Measurements from ENCODE around the gene SHB.

GRCh38 chr9:37946971-37947370 is 122.1 kb downstream of the SHB start:
- TF ChIP-seq MAX (IDR thresholded peaks at IDR 0.05) (no peak), CTCF (IDR thresholded peaks at IDR 0.05; ENCODE audit: control extremely low read depth in 1 of 3, insufficient read depth in 1 of 3, low read depth in 1 of 3, low read length in 3 of 3) (no peak), TCF12 (IDR thresholded peaks at IDR 0.05; ENCODE audit: low read depth, low read length) (no peak), ZNF274 (IDR thresholded peaks at IDR 0.05; ENCODE audit: borderline replicate concordance, extremely low read depth, low read length) (no peak), POLR2AphosphoS5 (IDR thresholded peaks at IDR 0.05; ENCODE audit: low read depth, low read length) (no peak)
